Measurements from ENCODE around the gene FAM193B. TPM values are rescaled to one million over a fixed set of nuclear protein-coding genes. Genes with fewer than 3 reads are reported as not detected.
A peak's percentile ranks its signal among the peaks of the same experiment; 100 is the strongest.

FAM193B gene
- total and polyA plus RNA-seq, 7 donors, result 9.0 to 87.4 (median 41.8) TPM

DNA sequence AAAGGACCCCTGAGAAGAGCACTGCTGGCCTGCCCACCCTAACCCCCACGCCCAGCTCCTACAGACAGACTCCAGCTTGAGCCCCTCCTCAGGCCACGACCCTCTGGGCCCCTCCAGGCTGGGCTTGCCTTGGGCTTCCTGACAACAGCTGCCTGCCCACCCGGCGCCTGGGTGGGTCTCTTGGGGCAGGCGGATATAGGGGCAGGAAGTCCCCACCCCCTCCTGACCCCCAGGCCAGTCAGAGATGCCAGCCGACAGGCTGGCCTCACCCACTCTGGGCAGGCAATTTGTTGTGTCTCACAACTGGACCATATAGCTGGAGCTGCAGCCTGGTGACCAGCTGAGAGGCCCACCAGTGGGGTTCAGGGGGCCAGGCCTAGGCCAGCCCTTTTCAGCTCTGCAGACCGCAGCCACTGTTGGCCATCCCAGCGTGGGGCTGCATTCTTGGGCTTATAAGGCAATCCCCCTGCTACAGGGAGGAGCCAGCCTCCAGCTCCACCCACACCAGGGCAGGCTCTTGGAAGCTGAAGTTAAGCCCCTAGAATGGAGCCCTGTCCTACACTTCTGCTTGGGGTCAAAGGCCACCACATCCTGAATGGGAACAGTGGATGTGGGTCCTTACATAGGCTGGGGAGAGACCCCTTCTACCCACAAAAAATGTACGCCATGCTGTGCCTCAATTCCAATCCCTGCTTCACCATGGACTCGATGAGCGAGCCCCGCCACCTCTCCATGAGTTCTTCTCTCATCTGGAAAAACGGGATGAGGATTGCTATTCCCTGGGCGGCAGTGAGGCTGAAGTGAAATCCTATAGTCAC is 58.9 kb downstream of the FAM193B start:
- H3K9me3 ChIP-seq, result no peaks in the 10 kb centered on the region
- peak overlapping the region; percentile 95 to 99 (median 97) for H3K27ac ChIP-seq
- DNase-seq, result peak; percentile 95
- peaks cover 14 to 35% (median 23%) of the 10 kb centered on the region in 4 donors for H3K36me3 ChIP-seq
- peaks cover 0 to 76% (median 69%) of the 10 kb centered on the region in 4 donors for H3K4me1 ChIP-seq
- intact Hi-C loops (cut with DNase I), result loop anchor here (1.0 kb wide), 1 partner anchor 39 kb away; no protein-coding TSS in a partner anchor
- 70 to 78% methylated on average over 14 of the region's 14 CpGs for WGBS, 2 donors
- peak overlapping the region; percentile 66 to 97 (median 86) for H3K4me3 ChIP-seq
- TF ChIP-seq, protein P1, sequence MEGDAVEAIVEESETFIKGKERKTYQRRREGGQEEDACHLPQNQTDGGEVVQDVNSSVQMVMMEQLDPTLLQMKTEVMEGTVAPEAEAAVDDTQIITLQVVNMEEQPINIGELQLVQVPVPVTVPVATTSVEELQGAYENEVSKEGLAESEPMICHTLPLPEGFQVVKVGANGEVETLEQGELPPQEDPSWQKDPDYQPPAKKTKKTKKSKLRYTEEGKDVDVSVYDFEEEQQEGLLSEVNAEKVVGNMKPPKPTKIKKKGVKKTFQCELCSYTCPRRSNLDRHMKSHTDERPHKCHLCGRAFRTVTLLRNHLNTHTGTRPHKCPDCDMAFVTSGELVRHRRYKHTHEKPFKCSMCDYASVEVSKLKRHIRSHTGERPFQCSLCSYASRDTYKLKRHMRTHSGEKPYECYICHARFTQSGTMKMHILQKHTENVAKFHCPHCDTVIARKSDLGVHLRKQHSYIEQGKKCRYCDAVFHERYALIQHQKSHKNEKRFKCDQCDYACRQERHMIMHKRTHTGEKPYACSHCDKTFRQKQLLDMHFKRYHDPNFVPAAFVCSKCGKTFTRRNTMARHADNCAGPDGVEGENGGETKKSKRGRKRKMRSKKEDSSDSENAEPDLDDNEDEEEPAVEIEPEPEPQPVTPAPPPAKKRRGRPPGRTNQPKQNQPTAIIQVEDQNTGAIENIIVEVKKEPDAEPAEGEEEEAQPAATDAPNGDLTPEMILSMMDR (IDR thresholded peaks at IDR 0.05), result no peak
- TF ChIP-seq POLR2AphosphoS5 (IDR thresholded peaks at IDR 0.05) (peak; percentile 81 to 87 (median 84)), POLR2A (IDR thresholded peaks at IDR 0.05) (peak; percentile 41 to 62), EP300 (IDR thresholded peaks at IDR 0.05) (peak in 1 of 4 donors; percentile 12)
- no peaks in the 10 kb centered on the region for H3K27me3 ChIP-seq

DNA sequence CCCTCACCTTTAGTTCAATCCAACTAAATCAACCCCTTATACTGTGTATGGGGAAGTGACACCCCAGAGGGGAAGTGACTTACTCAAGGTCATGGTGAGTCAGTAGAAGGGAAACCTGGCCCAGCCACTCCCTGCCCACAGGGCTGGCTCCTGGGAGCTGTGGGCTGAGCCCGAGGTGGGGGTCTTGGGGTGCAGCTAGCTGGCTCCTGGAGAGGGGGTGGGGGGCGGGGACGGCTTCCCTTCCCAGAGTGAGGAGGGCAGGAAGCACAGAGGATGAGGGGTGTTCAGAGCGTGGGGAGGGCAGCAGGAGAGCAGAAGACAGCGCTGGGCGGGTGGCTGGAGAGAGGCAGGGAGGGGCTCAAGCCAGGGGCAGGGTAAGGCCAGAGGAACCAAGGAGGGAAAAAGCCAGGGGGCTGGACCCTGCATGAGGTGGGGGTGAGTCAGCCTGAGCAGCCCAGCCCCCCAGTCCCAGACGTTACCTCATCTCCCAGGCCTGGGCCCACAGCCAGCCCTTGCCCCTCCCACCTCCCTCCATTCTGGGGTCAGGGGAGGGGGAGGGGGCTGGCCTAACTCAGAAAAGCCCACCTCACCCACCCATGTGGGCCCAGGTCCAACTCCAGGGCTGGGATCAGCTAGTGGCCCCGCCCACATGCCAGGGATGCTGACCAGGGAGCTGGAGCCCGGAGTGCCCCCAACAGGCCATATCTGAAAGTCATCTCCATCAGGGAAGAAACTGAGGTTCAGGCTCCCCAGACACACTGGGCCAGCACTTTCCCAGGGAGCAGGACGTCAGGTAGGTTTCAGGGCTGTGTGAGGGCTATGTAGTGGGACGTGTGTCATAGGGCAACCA is 59.8 kb downstream of the FAM193B start:
- 57 to 64% methylated on average over 11 of the region's 11 CpGs for whole genome bisulfite sequencing, 2 donors
- H3K27me3 ChIP-seq, result no peaks in the 10 kb centered on the region
- peak; percentile 13 to 54 (median 36) for TF ChIP-seq POLR2AphosphoS5 (IDR thresholded peaks at IDR 0.05)
- TF ChIP-seq EP300 (IDR thresholded peaks at IDR 0.05), result peak in 1 of 4 donors; percentile 35
- no peak for TF ChIP-seq POLR2A (IDR thresholded peaks at IDR 0.05)
- TF ChIP-seq, protein P1 (IDR thresholded peaks at IDR 0.05), result peak in 1 of 4 experiments; percentile 28
- peak; percentile 91 for DNase-seq
- peak overlapping the region; percentile 66 to 97 (median 86) for H3K4me3 ChIP-seq
- peaks cover 19 to 44% (median 32%) of the 10 kb centered on the region in 4 donors for H3K36me3 ChIP-seq
- no peaks in the 10 kb centered on the region for H3K9me3 ChIP-seq
- intact Hi-C loops (cut with DNase I), result no loop called here
- H3K27ac ChIP-seq, result peak overlapping the region; percentile 95 to 99 (median 97)
- H3K4me1 ChIP-seq, result peaks cover 0 to 84% (median 77%) of the 10 kb centered on the region in 4 donors

DNA sequence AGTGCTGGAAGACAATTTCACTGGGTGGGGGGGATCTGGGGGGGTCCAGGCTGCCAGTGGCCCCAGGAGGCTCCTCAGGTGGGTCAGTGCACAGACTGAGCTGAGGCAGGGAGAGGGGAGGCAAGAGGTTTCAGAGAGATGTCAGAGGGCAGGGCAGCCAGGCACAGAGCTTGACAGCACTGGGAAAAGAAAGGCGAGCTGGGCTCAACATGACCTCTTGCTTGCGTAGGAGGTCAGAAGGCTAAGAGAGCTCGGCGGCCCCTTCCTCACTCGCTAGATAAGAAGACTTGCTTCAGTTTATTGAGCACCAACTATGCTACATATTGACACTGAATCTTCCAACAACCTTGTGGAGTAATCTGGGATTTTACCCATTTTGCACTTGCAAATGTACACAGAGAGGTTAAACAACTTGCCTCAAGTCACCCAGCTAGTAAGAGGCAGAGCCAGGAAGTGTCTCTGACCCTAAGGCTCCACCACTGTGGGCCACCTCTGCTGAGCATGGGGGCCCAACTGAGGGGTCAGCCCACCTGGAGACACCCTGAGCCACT is 60.5 kb downstream of the FAM193B start:
- Histone ChIP-seq H3K4me3 (peak overlapping the region in 3 of 4 donors; percentile 66 to 92 (median 81)), H3K9me3 (no peaks in the 10 kb centered on the region), H3K36me3 (peaks cover 26 to 51% (median 39%) of the 10 kb centered on the region in 4 donors), H3K27me3 (no peaks in the 10 kb centered on the region), H3K4me1 (peaks cover 0 to 90% (median 83%) of the 10 kb centered on the region in 4 donors), H3K27ac (peak overlapping the region; percentile 95 to 99 (median 97))
- 86 to 92% methylated on average over 5 of the region's 5 CpGs for WGBS, 2 donors
- DNase-seq, result no peak
- TF ChIP-seq POLR2A (IDR thresholded peaks at IDR 0.05) (no peak), EP300 (IDR thresholded peaks at IDR 0.05) (no peak), POLR2AphosphoS5 (IDR thresholded peaks at IDR 0.05) (no peak)
- TF ChIP-seq, protein P1 (IDR thresholded peaks at IDR 0.05), result no peak
- intact Hi-C loops (cut with DNase I), result no loop called here

- H3K27ac ChIP-seq, result peak overlapping the region; percentile 95 to 99 (median 97)
- 85 to 86% methylated on average over 7 of the region's 7 CpGs for WGBS, 2 donors
- peak in 1 of 4 donors; percentile 12 for TF ChIP-seq POLR2AphosphoS5 (IDR thresholded peaks at IDR 0.05)
- TF ChIP-seq POLR2A (IDR thresholded peaks at IDR 0.05), result no peak
- H3K4me1 ChIP-seq, result peaks cover 0 to 90% (median 82%) of the 10 kb centered on the region in 4 donors
- peak overlapping the region in 3 of 4 donors; percentile 66 to 92 (median 81) for H3K4me3 ChIP-seq
- H3K9me3 ChIP-seq, result no peaks in the 10 kb centered on the region
- peaks cover 36 to 60% (median 50%) of the 10 kb centered on the region in 4 donors for H3K36me3 ChIP-seq
- DNase-seq, result no peak
- intact Hi-C loops (cut with DNase I), result no loop called here
- H3K27me3 ChIP-seq, result no peaks in the 10 kb centered on the region
Measured at GRCh38 chr5:177492841-177493240, 61.5 kb downstream of the FAM193B start.

Measured in sigmoid colon (tissue), 7 donors.